PC-9 (cell line): ENCODE results near the gene P4HB.

Experiments used
- EZH2 ChIP-seq: fragments of 200-600 bp; sonication (generic); IDR thresholded peaks from 2 replicates; pipeline ENCODE4 v1.8.0; 2017; ENCODE audit warnings: antibody characterized with exemption, low read depth
- TF ChIP-seq, protein P1 (sequence below): fragments of 200-600 bp; sonication (generic); conservative IDR thresholded peaks from 2 replicates; pipeline ENCODE4 v1.6.1; 2017; ENCODE audit warnings: mixed run types, antibody characterized with exemption, mild to moderate bottlenecking, moderate library complexity

- no peak for TF ChIP-seq EZH2
- TF ChIP-seq, protein P1, sequence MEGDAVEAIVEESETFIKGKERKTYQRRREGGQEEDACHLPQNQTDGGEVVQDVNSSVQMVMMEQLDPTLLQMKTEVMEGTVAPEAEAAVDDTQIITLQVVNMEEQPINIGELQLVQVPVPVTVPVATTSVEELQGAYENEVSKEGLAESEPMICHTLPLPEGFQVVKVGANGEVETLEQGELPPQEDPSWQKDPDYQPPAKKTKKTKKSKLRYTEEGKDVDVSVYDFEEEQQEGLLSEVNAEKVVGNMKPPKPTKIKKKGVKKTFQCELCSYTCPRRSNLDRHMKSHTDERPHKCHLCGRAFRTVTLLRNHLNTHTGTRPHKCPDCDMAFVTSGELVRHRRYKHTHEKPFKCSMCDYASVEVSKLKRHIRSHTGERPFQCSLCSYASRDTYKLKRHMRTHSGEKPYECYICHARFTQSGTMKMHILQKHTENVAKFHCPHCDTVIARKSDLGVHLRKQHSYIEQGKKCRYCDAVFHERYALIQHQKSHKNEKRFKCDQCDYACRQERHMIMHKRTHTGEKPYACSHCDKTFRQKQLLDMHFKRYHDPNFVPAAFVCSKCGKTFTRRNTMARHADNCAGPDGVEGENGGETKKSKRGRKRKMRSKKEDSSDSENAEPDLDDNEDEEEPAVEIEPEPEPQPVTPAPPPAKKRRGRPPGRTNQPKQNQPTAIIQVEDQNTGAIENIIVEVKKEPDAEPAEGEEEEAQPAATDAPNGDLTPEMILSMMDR: no peak
Observed at GRCh38 chr17:81863123-81863675, 2.9 kb upstream of the P4HB start.
